Sigmoid colon (tissue), 4 donors: Measurements from ENCODE around the gene NREP.

Experiments used
- CTCF ChIP-seq, 4 experiments: fragments of 450-650 bp in 3 of 4; fragments of 200-600 bp in 1 of 4; IDR thresholded peaks; one replicate each; pipeline ENCODE4 v1.5.1; 2016 to 2019; ENCODE audit warnings: antibody characterized with exemption in 4 of 4, mild to moderate bottlenecking in 3 of 4, moderate library complexity in 2 of 4
- EP300 ChIP-seq, 4 donors: sonication (generic); formaldehyde crosslinking; IDR thresholded peaks; one replicate each; pipeline ENCODE4 v1.6.1; 2017; ENCODE audit warnings: antibody characterized with exemption in 4 of 4

GRCh38 chr5:111720333-111720890 lies 36.6 kb downstream of the NREP start:
- TF ChIP-seq CTCF (IDR thresholded peaks at IDR 0.05) = no peak
- TF ChIP-seq EP300 (IDR thresholded peaks at IDR 0.05) = no peak
